ENCODE measurements around the gene PHTF2.

PHTF2 gene

DNA sequence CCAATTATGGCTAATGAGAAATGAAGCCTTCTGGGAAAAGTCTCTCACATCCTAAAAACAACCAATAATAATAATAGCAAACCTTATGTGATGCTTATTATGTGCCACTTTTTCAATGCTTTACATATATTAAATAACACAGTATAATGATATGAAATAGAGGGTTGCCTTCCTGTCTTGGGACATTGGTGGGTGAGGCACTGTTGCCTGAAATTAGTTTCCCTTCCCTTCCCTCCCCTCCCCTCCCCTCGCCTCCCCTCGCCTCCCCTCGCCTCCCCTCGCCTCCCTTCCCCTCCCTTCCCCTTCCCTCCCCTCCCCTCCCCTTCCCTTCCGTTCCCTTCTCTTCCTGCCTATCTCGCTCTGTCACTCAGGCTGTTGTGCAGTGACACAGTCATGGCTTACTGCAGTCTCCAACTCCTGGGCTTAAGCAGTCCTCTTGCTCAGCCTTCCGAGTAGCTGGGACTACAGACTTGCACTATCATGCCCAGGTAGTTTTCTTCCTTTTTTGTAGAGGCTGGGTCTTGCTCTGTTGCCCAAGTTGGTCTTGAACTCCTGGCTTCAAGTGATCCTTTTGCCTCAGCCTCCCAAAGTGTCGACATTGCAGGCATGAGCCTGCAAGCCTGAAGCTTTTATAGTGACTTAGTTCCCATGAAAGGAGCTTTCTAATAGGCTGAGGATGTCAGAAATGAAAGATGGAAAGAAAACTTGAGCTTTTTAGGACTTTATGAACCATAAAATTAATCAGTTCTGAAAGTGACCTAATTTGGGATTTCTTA lies 47.9 kb downstream of the PHTF2 start:
- H3K4me3 ChIP-seq (ENCODE audit: low read length): no peak overlapping the region
- TF ChIP-seq, protein P1, sequence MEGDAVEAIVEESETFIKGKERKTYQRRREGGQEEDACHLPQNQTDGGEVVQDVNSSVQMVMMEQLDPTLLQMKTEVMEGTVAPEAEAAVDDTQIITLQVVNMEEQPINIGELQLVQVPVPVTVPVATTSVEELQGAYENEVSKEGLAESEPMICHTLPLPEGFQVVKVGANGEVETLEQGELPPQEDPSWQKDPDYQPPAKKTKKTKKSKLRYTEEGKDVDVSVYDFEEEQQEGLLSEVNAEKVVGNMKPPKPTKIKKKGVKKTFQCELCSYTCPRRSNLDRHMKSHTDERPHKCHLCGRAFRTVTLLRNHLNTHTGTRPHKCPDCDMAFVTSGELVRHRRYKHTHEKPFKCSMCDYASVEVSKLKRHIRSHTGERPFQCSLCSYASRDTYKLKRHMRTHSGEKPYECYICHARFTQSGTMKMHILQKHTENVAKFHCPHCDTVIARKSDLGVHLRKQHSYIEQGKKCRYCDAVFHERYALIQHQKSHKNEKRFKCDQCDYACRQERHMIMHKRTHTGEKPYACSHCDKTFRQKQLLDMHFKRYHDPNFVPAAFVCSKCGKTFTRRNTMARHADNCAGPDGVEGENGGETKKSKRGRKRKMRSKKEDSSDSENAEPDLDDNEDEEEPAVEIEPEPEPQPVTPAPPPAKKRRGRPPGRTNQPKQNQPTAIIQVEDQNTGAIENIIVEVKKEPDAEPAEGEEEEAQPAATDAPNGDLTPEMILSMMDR (conservative IDR thresholded peaks at IDR 0.05; ENCODE audit: low read depth, low read length): no peak
- no peak for DNase-seq (ENCODE audit: low read depth)

DNA sequence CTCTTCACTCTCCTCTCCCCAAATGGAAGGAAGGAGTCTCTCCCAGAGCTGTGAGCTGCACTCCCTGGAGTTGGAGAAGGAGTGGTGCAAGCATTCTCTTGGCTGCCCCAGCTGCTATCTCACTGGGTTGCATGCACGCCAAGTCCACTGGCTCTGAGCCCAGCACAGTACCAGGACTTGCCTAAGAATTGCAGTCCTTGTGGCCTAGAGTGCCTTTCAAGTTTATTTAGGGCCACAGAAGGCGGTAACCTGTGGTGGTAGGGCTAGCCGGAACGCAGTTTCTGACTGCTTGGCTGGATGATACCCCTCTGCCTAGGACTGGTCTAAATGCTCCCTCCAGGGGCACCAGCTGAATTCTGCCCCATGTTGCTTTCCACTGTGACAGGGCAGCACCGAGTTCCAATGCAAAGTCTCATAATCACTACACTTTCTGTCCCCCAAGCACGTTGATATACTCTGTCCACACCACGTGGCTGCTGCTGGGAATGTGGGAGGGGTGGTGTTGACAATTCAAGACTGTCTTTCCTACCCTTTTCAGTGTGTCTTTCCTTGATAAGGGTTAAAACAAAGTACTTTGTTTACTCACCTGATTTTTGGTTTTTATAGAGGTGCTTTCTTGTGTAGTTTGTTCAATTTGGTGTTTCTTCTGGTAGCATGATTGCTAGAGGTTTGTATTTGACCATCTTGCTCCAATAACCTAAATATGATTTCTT lies 57.0 kb downstream of the PHTF2 start:
- TF ChIP-seq, protein P1 (conservative IDR thresholded peaks at IDR 0.05; ENCODE audit: low read depth, low read length): no peak
- no peak for DNase-seq (ENCODE audit: low read depth)
- no peak overlapping the region for H3K4me3 ChIP-seq (ENCODE audit: low read length)

DNA sequence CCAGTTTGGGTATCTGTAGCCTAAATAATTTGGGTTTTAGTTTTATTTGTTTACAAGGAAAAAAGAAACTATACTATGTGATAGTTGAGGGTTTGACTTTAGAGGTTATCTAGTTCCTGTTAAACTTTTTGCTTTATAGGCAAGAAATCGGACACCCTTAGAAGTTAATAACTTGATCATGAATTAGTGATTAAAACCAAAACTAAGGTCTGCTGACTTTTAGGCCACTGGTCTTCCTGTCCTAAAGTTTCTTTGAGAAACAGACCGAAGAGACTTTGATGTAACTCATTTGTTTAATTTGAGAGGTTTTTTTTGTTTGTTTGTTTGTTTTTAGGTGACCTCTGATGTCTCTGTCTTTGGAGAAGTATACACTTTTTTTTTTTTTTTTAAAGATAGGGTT lies 59.7 kb downstream of the PHTF2 start:
- no peak for DNase-seq (ENCODE audit: low read depth)
- no peak overlapping the region for H3K4me3 ChIP-seq (ENCODE audit: low read length)
- TF ChIP-seq, protein P1 (conservative IDR thresholded peaks at IDR 0.05; ENCODE audit: low read depth, low read length): no peak

DNA sequence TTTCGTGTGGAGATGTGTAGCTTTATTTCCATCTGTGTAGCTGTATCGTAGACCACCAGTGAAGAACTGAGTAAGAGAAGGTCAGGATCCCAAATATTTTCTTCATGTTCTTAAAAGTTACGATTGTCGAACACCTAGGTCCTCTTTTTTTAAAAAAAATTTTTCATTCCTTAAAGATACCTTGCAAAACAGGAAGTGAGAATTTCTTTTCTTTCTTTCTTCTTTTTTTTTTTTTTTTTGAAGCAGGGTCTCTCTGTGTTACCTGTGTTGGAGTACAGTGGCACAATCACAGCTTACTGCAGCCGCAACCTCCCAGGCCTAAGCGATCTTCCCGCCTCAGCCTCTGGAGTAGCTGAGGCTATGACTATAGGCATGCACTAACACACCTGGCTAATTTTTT lies 60.8 kb downstream of the PHTF2 start:
- DNase-seq (ENCODE audit: low read depth): no peak
- TF ChIP-seq, protein P1 (conservative IDR thresholded peaks at IDR 0.05; ENCODE audit: low read depth, low read length): no peak
- no peak overlapping the region for H3K4me3 ChIP-seq (ENCODE audit: low read length)

DNA sequence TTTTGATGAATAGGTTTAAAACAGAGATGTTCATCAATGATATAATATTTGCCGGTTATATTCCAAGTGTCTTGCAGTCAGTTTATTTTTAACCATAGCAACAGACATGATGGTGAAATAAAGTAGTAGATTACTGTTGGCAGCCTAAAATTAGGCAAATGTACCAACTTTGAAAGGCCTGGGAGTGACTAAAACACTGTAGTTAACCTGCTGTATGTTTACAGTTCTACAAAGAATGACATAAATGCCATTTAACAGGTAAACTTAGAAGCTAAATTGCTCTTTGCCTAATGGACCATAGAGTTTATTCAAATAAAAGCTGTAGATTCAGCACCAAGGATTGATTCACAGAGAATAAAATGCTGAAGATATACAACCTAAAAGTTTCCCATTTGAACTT lies 64.1 kb downstream of the PHTF2 start:
- H3K4me3 ChIP-seq (ENCODE audit: low read length): no peak overlapping the region
- DNase-seq (ENCODE audit: low read depth): no peak
- TF ChIP-seq, protein P1 (conservative IDR thresholded peaks at IDR 0.05; ENCODE audit: low read depth, low read length): no peak

DNA sequence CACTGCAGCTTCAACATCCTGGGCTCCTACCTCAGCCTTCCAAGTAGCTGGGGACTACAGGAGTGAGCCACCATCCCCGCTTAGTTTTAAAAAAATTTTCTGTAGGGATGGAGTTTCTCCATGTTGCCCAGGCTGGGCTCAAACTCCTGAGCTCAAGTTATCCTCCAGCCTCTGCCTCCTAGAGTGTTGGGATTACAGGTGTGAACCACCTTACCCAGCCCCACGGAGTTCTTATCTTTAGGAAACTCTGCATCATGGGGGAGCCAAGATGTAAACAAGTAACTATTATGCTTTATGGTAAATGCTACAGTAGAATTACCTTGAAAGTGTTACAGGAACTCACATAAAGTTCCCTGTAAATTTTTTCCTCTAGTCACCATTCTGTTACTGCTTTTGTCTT lies 65.3 kb downstream of the PHTF2 start:
- DNase-seq (ENCODE audit: low read depth): no peak
- TF ChIP-seq, protein P1 (conservative IDR thresholded peaks at IDR 0.05; ENCODE audit: low read depth, low read length): no peak
- H3K4me3 ChIP-seq (ENCODE audit: low read length): no peak overlapping the region

DNA sequence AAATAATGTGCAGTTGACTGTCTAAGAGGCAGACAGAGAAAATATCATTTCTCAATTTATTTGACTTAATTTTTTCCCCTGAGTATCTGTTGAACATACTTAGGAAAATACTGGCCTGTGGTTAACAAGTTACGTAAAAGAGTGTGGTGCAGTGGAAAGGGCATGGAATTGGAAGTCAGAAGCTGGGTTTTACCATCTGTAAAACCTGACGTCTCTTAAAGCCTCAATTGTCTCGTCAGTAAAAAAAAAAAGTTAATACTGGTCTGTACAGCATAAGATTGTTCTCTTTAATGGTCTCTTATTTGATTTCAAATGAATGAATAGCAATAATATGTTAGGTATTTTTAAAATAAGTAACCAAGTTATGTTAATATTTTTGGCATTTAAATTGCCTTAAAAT lies 67.8 kb downstream of the PHTF2 start:
- TF ChIP-seq, protein P1 (conservative IDR thresholded peaks at IDR 0.05; ENCODE audit: low read depth, low read length): no peak
- no peak overlapping the region for H3K4me3 ChIP-seq (ENCODE audit: low read length)
- no peak for DNase-seq (ENCODE audit: low read depth)
